Mesendoderm (in vitro differentiated cells): ENCODE data around the gene JUN.
"Not testable (repeated sequence)": the region's sequence is repeated elsewhere in the genome, so short reads cannot be mapped to it uniquely, and the experiment has no call there.

Experiments
- DNase-seq: peaks from one replicate; pipeline ENCODE4 v3.0.0; 2013
- H2AK5ac ChIP-seq: 2 replicates; pipeline ENCODE4 v1.6.1; 2013; ENCODE audit warnings: low read length, inconsistent platforms
- H2BK120ac ChIP-seq: 2 replicates; pipeline ENCODE4 v1.6.1; 2013; ENCODE audit warnings: low read depth, mild to moderate bottlenecking, low read length, moderate library complexity, mixed read lengths
- H2BK15ac ChIP-seq: replicated peaks from 2 replicates; pipeline ENCODE4 v1.6.1; 2013; ENCODE audit warnings: low read depth, mild to moderate bottlenecking, moderate library complexity
- H2BK5ac ChIP-seq: 2 replicates; pipeline ENCODE4 v1.6.1; 2013; ENCODE audit warnings: low read length, inconsistent platforms
- H3K18ac ChIP-seq: 2 replicates; pipeline ENCODE4 v1.6.1; 2013; ENCODE audit warnings: mild to moderate bottlenecking, low read length, mixed read lengths
- H3K23ac ChIP-seq: one replicate; pipeline ENCODE4 v1.6.1; 2013; ENCODE audit warnings: low read length
- H3K27ac ChIP-seq: 2 replicates; pipeline ENCODE4 v1.5.1; 2013; ENCODE audit warnings: low read depth, mild to moderate bottlenecking, inconsistent platforms, low read length, moderate library complexity
- H3K27me3 ChIP-seq: 2 replicates; pipeline ENCODE4 v1.6.1; 2013; ENCODE audit warnings: low read length, control low read depth, mild to moderate bottlenecking, inconsistent platforms; ENCODE audit not compliant: insufficient read depth, poor library complexity
- H3K36me3 ChIP-seq: 2 replicates; pipeline ENCODE4 v1.6.1; 2013; ENCODE audit warnings: low read length, inconsistent platforms; ENCODE audit not compliant: control insufficient read depth, insufficient read depth
- H3K4ac ChIP-seq: one replicate; pipeline ENCODE4 v1.6.1; 2013; ENCODE audit warnings: low read depth, mild to moderate bottlenecking, low read length, moderate library complexity
- H3K4me1 ChIP-seq: 2 replicates; pipeline ENCODE4 v1.6.1; 2013; ENCODE audit warnings: low read depth, low read length, inconsistent platforms; ENCODE audit not compliant: control insufficient read depth
- H3K4me2 ChIP-seq: 2 replicates; pipeline ENCODE4 v1.6.1; 2013; ENCODE audit warnings: low read length
- H3K4me3 ChIP-seq: 2 replicates; pipeline ENCODE4 v1.5.1; 2013; ENCODE audit warnings: mild to moderate bottlenecking, low read length
- H3K56ac ChIP-seq: one replicate; pipeline ENCODE4 v1.6.1; 2013; ENCODE audit warnings: low read length
- H3K79me1 ChIP-seq: 2 replicates; pipeline ENCODE4 v1.6.1; 2013; ENCODE audit warnings: low read length, inconsistent platforms
- H3K79me2 ChIP-seq: 2 replicates; pipeline ENCODE4 v1.6.1; 2013; ENCODE audit warnings: mild to moderate bottlenecking, low read length; ENCODE audit not compliant: control insufficient read depth, insufficient read depth
- H3K9ac ChIP-seq: 2 replicates; pipeline ENCODE4 v1.6.1; 2013; ENCODE audit warnings: low read length, inconsistent platforms
- H4K5ac ChIP-seq: one replicate; pipeline ENCODE4 v1.6.1; 2013; ENCODE audit warnings: low read length
- H4K8ac ChIP-seq: one replicate; pipeline ENCODE4 v1.6.1; 2013; ENCODE audit warnings: low read depth, mild to moderate bottlenecking, control low read depth, low read length, moderate library complexity
- WGBS: extraction: QIAGEN DNeasy Blood & Tissue Kit; methylation state at CpG from one replicate; pipeline ENCODE4 v1.1.7; 2013; ENCODE audit warnings: low lambda C conversion rate, missing lambda C conversion rate; ENCODE audit not compliant: insufficient coverage; ENCODE audit errors: extremely low coverage; 5-methylcytosine and 5-hydroxymethylcytosine counted together

JUN gene

GRCh38 chr1:58805716-58806571 lies 22.1 kb upstream of the JUN start:
- no peak overlapping the region for H3K27ac ChIP-seq
- no peak overlapping the region for H3K56ac ChIP-seq
- H2BK15ac ChIP-seq: no peak overlapping the region
- no peaks in the 10 kb centered on the region for H3K79me2 ChIP-seq
- H3K4me2 ChIP-seq: no peak overlapping the region
- H3K27me3 ChIP-seq: no peaks in the 10 kb centered on the region
- no peaks in the 10 kb centered on the region for H3K79me1 ChIP-seq
- no peak overlapping the region for H3K4ac ChIP-seq
- no peak overlapping the region for H2BK5ac ChIP-seq
- H3K23ac ChIP-seq: no peak overlapping the region
- H3K36me3 ChIP-seq: no peaks in the 10 kb centered on the region
- no CpG with 5 or more reads among the region's 11 CpGs for WGBS
- DNase-seq: no peak
- H3K4me1 ChIP-seq: no peaks in the 10 kb centered on the region
- H4K5ac ChIP-seq: no peak overlapping the region
- H3K9ac ChIP-seq: no peak overlapping the region
- H4K8ac ChIP-seq: no peak overlapping the region
- H3K18ac ChIP-seq: no peak overlapping the region
- no peak overlapping the region for H2AK5ac ChIP-seq
- H2BK120ac ChIP-seq: no peak overlapping the region
- no peak overlapping the region for H3K4me3 ChIP-seq

DNA sequence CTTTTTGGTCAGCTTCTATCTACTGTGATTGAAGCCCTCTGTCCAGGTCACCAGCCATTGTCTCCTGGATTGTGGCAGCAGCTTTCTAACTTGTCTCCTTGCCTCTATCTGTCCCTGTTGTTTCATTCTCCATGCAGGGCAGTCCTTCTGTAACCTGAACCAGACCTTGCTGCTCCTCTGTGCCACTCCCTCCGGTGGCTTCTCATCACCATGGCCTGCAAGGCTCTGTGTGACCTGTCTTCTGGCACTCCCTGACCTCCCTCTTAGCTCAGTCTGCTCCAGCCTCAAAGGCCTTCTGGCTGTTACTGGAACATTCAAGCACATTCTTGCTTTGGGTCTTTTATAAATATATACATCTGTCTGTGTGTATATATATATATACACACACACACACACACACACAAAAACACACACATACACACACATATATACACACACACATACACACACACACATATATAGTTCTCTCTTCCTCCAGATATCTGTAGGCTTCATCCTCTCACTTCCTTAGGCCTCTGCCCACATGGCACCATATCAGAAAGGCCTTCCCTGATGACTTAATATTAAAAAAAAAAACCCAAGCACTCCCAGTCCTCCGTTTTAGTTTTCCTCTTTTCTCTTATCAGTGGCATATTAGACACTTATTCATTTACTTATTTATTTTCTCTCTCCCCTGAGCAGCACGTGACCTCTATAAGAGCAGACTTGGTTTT lies 21.2 kb upstream of the JUN start:
- H3K56ac ChIP-seq: no peak overlapping the region
- no peaks in the 10 kb centered on the region for H3K36me3 ChIP-seq
- H3K4me3 ChIP-seq: no peak overlapping the region
- no peak overlapping the region for H3K23ac ChIP-seq
- H3K79me2 ChIP-seq: no peaks in the 10 kb centered on the region
- no peak overlapping the region for H3K18ac ChIP-seq
- H3K79me1 ChIP-seq: no peaks in the 10 kb centered on the region
- no peak overlapping the region for H3K27ac ChIP-seq
- H2AK5ac ChIP-seq: no peak overlapping the region
- no peak overlapping the region for H2BK120ac ChIP-seq
- H3K4me1 ChIP-seq: no peaks in the 10 kb centered on the region
- DNase-seq: peak; percentile 57
- no peaks in the 10 kb centered on the region for H3K27me3 ChIP-seq
- H3K4ac ChIP-seq: no peak overlapping the region
- no peak overlapping the region for H4K8ac ChIP-seq
- no peak overlapping the region for H3K4me2 ChIP-seq
- no peak overlapping the region for H4K5ac ChIP-seq
- H2BK15ac ChIP-seq: no peak overlapping the region
- WGBS: no CpG with 5 or more reads among the region's 3 CpGs
- no peak overlapping the region for H3K9ac ChIP-seq
- H2BK5ac ChIP-seq: no peak overlapping the region

DNA sequence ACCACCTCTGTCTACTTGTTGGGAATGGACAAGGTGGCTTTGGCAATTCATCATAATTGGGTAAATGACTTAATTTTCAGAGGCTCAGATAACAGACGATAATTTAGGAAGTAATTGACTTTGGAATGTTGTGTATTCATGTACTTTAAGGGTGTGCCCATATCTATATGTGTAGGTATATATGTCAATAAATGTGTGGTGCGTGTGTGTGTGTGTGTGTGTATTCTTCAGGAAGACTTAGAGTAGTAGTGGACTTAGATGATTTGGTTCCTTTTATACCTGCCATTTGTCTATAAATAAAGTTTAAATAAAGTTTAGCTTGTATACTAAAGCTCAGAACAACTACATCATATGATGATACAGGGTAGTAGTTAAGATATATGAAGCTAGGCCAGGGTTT lies 20.0 kb upstream of the JUN start:
- H3K27me3 ChIP-seq: no peaks in the 10 kb centered on the region
- H3K9ac ChIP-seq: no peak overlapping the region
- no peak for DNase-seq
- no peak overlapping the region for H3K4me2 ChIP-seq
- no peak overlapping the region for H3K56ac ChIP-seq
- H2BK15ac ChIP-seq: no peak overlapping the region
- H3K18ac ChIP-seq: no peak overlapping the region
- H4K8ac ChIP-seq: no peak overlapping the region
- no peak overlapping the region for H2AK5ac ChIP-seq
- no peak overlapping the region for H3K27ac ChIP-seq
- H2BK120ac ChIP-seq: no peak overlapping the region
- no peaks in the 10 kb centered on the region for H3K79me1 ChIP-seq
- WGBS: no CpG with 5 or more reads among the region's 2 CpGs
- no peaks in the 10 kb centered on the region for H3K4me1 ChIP-seq
- no peaks in the 10 kb centered on the region for H3K79me2 ChIP-seq
- no peak overlapping the region for H3K23ac ChIP-seq
- no peak overlapping the region for H2BK5ac ChIP-seq
- H4K5ac ChIP-seq: no peak overlapping the region
- H3K36me3 ChIP-seq: no peaks in the 10 kb centered on the region
- no peak overlapping the region for H3K4me3 ChIP-seq
- H3K4ac ChIP-seq: no peak overlapping the region

DNA sequence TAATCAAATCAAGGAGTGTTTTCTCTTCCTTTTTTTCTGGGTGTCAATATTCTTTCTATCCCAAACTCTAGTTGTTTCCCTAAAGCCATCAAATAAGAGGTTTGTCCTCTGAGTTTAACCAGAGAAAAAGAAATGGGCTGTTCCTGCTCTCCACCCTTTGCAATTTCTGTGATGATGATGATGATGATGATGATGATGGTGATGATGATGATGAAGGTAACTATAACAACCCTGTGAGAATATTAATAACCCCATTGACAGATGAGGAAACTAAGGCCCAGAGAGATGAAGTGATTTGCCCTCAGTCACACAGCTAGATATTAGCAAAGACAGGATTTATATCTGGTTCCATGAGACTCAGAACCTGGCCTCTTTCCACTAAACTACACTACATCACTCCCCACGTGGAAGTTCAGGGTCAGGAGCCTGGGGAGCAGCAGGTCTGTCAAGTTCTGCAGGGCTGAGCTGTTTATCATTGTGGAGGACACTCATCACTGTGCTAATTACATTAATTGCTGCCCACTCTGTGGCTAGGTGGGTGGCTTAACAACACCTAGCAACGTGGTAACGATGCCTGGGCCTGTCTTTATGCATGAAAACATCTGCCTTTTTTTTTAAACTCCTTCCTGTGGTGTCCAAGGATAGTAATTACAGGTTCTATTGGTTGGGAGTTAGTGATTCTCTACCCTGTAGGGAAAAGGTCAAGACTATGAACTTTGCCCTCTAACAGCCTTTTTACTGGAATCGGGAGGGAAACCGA lies 19.0 kb upstream of the JUN start:
- Histone ChIP-seq H3K36me3 (no peaks in the 10 kb centered on the region), H3K4me1 (no peaks in the 10 kb centered on the region), H3K9ac (no peak overlapping the region), H2BK120ac (no peak overlapping the region), H3K4me2 (no peak overlapping the region), H4K5ac (no peak overlapping the region), H3K79me2 (no peaks in the 10 kb centered on the region), H3K18ac (no peak overlapping the region), H3K23ac (no peak overlapping the region), H3K4me3 (no peak overlapping the region), H3K4ac (no peak overlapping the region), H3K56ac (no peak overlapping the region), H2BK5ac (no peak overlapping the region), H3K79me1 (no peaks in the 10 kb centered on the region), H3K27ac (no peak overlapping the region), H4K8ac (no peak overlapping the region), H2AK5ac (no peak overlapping the region), H2BK15ac (no peak overlapping the region), H3K27me3 (no peaks in the 10 kb centered on the region)
- WGBS: no CpG with 5 or more reads among the region's 5 CpGs
- no peak for DNase-seq

GRCh38 chr1:58801286-58801685 lies 17.4 kb upstream of the JUN start:
- not testable (repeated sequence) for H3K27ac ChIP-seq, H3K4ac ChIP-seq, H3K9ac ChIP-seq, H3K18ac ChIP-seq, H2BK120ac ChIP-seq, H3K23ac ChIP-seq, H3K79me1 ChIP-seq, H2BK5ac ChIP-seq, H3K4me2 ChIP-seq, H2BK15ac ChIP-seq, H2AK5ac ChIP-seq, H3K56ac ChIP-seq, H4K5ac ChIP-seq, H3K79me2 ChIP-seq, H3K36me3 ChIP-seq, H3K27me3 ChIP-seq, DNase-seq, H4K8ac ChIP-seq, H3K4me1 ChIP-seq, H3K4me3 ChIP-seq
- no CpG with 5 or more reads among the region's 1 CpG for WGBS
